ENCODE measurements around the gene CCDC33. TPM values are rescaled to one million over a fixed set of nuclear protein-coding genes. Genes with fewer than 3 reads are reported as not detected.

Gene CCDC33
- polyA plus RNA-seq, 3 donors from 2014 or later: not detected

GRCh38 chr15:74380361-74381189 lies 144.4 kb downstream of the CCDC33 start:
- no peak overlapping the region for H3K27ac Mint-ChIP-seq
- H3K4me1 Mint-ChIP-seq: peaks cover 8 to 12% of the 10 kb centered on the region in 2 donors
- no peak for DNase-seq
- peaks cover 0 to 1% (median 0%) of the 10 kb centered on the region in 6 donors for H3K9me3 Mint-ChIP-seq
- H3K4me3 Mint-ChIP-seq: no peak overlapping the region
- no peaks in the 10 kb centered on the region for H3K27me3 Mint-ChIP-seq (ENCODE audit: low read depth in 3 of 3)
- H3K36me3 Mint-ChIP-seq: no peaks in the 10 kb centered on the region

- peaks cover 0 to 1% (median 0%) of the 10 kb centered on the region in 6 donors for H3K9me3 Mint-ChIP-seq
- peaks cover 0 to 2% (median 0%) of the 10 kb centered on the region in 3 donors for H3K27me3 Mint-ChIP-seq (ENCODE audit: low read depth in 3 of 3)
- H3K4me3 Mint-ChIP-seq: no peak overlapping the region
- peaks cover 8 to 12% of the 10 kb centered on the region in 2 donors for H3K4me1 Mint-ChIP-seq
- DNase-seq: no peak
- H3K27ac Mint-ChIP-seq: no peak overlapping the region
- no peaks in the 10 kb centered on the region for H3K36me3 Mint-ChIP-seq
Observed at GRCh38 chr15:74381190-74381453, 145.0 kb downstream of the CCDC33 start.

- Mint-ChIP-seq H3K4me3 (no peak overlapping the region), H3K27me3 (ENCODE audit: low read depth in 3 of 3) (peaks cover 0 to 2% (median 0%) of the 10 kb centered on the region in 3 donors), H3K36me3 (no peaks in the 10 kb centered on the region), H3K4me1 (peaks cover 8 to 12% of the 10 kb centered on the region in 2 donors), H3K27ac (no peak overlapping the region), H3K9me3 (peaks cover 0 to 1% (median 0%) of the 10 kb centered on the region in 6 donors)
- no peak for DNase-seq
Observed at GRCh38 chr15:74381481-74381880, 145.4 kb downstream of the CCDC33 start.

GRCh38 chr15:74382004-74382816 lies 146.1 kb downstream of the CCDC33 start:
- Mint-ChIP-seq H3K27me3 (ENCODE audit: low read depth in 3 of 3) (peaks cover 0 to 2% (median 0%) of the 10 kb centered on the region in 3 donors), H3K4me1 (peaks cover 8 to 12% of the 10 kb centered on the region in 2 donors), H3K36me3 (no peaks in the 10 kb centered on the region), H3K27ac (no peak overlapping the region), H3K9me3 (peaks cover 0 to 1% (median 0%) of the 10 kb centered on the region in 6 donors), H3K4me3 (no peak overlapping the region)
- peak; percentile 77 to 81 (median 78) for DNase-seq

- no peak for DNase-seq
- Mint-ChIP-seq H3K36me3 (no peaks in the 10 kb centered on the region), H3K27me3 (ENCODE audit: low read depth in 3 of 3) (peaks cover 0 to 2% (median 0%) of the 10 kb centered on the region in 3 donors), H3K27ac (no peak overlapping the region), H3K9me3 (peaks cover 0 to 1% (median 0%) of the 10 kb centered on the region in 6 donors), H3K4me1 (peaks cover 8 to 12% of the 10 kb centered on the region in 2 donors), H3K4me3 (no peak overlapping the region)
Observed at GRCh38 chr15:74383286-74383685, 147.2 kb downstream of the CCDC33 start.

- H3K9me3 Mint-ChIP-seq: peaks cover 0 to 1% (median 0%) of the 10 kb centered on the region in 6 donors
- H3K4me3 Mint-ChIP-seq: no peak overlapping the region
- no peaks in the 10 kb centered on the region for H3K36me3 Mint-ChIP-seq
- H3K27ac Mint-ChIP-seq: peak overlapping the region in 3 of 6 donors; percentile 35 to 75 (median 46)
- peaks cover 8 to 12% of the 10 kb centered on the region in 2 donors for H3K4me1 Mint-ChIP-seq
- no peak for DNase-seq
- peaks cover 0 to 2% (median 0%) of the 10 kb centered on the region in 3 donors for H3K27me3 Mint-ChIP-seq (ENCODE audit: low read depth in 3 of 3)
Observed at GRCh38 chr15:74383695-74384565, 147.8 kb downstream of the CCDC33 start.

GRCh38 chr15:74384566-74384880 lies 148.4 kb downstream of the CCDC33 start:
- H3K4me3 Mint-ChIP-seq: no peak overlapping the region
- peak overlapping the region in 2 of 6 donors; percentile 42 to 46 for H3K27ac Mint-ChIP-seq
- no peaks in the 10 kb centered on the region for H3K36me3 Mint-ChIP-seq
- DNase-seq: no peak
- peaks cover 8 to 12% of the 10 kb centered on the region in 2 donors for H3K4me1 Mint-ChIP-seq
- H3K9me3 Mint-ChIP-seq: peaks cover 0 to 1% (median 0%) of the 10 kb centered on the region in 6 donors
- H3K27me3 Mint-ChIP-seq (ENCODE audit: low read depth in 3 of 3): peaks cover 0 to 2% (median 0%) of the 10 kb centered on the region in 3 donors

GRCh38 chr15:74384881-74385643 lies 148.9 kb downstream of the CCDC33 start:
- H3K27me3 Mint-ChIP-seq (ENCODE audit: low read depth in 3 of 3): peaks cover 0 to 2% (median 0%) of the 10 kb centered on the region in 3 donors
- H3K4me1 Mint-ChIP-seq: peaks cover 8 to 12% of the 10 kb centered on the region in 2 donors
- peaks cover 0 to 1% (median 0%) of the 10 kb centered on the region in 6 donors for H3K9me3 Mint-ChIP-seq
- H3K4me3 Mint-ChIP-seq: peak overlapping the region in 1 of 5 donors; percentile 27
- peak in 1 of 3 donors; percentile 19 for DNase-seq
- H3K27ac Mint-ChIP-seq: peak overlapping the region in 3 of 6 donors; percentile 42 to 83 (median 53)
- no peaks in the 10 kb centered on the region for H3K36me3 Mint-ChIP-seq

GRCh38 chr15:74385733-74386132 lies 149.6 kb downstream of the CCDC33 start:
- H3K4me1 Mint-ChIP-seq: peaks cover 8 to 12% of the 10 kb centered on the region in 2 donors
- H3K36me3 Mint-ChIP-seq: no peaks in the 10 kb centered on the region
- peaks cover 0 to 1% (median 0%) of the 10 kb centered on the region in 6 donors for H3K9me3 Mint-ChIP-seq
- no peak for DNase-seq
- H3K4me3 Mint-ChIP-seq: no peak overlapping the region
- no peak overlapping the region for H3K27ac Mint-ChIP-seq
- H3K27me3 Mint-ChIP-seq (ENCODE audit: low read depth in 3 of 3): peaks cover 0 to 2% (median 0%) of the 10 kb centered on the region in 3 donors

Other genes with a start within 250 kb of the CCDC33 start
- gene STOML1, start 244.0 kb upstream of the CCDC33 start, polyA plus RNA-seq: 10 to 100 TPM; 12.7 to 17.4 (median 13.2) TPM
- 10 to 100 TPM in 2 of 3 donors, 1 to 10 TPM in 1; 8.0 to 47.7 (median 16.2) TPM for gene PML, start 241.6 kb upstream of the CCDC33 start, polyA plus RNA-seq
- gene GOLGA6A, start 153.8 kb upstream of the CCDC33 start, polyA plus RNA-seq: not detected
- gene ISLR2, start 105.7 kb upstream of the CCDC33 start, polyA plus RNA-seq: not detected
- not detected for gene ISLR, start 62.6 kb upstream of the CCDC33 start, polyA plus RNA-seq
- gene STRA6, start 33.5 kb upstream of the CCDC33 start, polyA plus RNA-seq: not detected
- gene CYP11A1, start 131.3 kb downstream of the CCDC33 start, polyA plus RNA-seq: not detected
- gene SEMA7A, start 197.6 kb downstream of the CCDC33 start, polyA plus RNA-seq: 1 to 10 TPM in 1 of 3 donors, under 1 TPM in 1, not detected in 1; 0.90 to 3.7 TPM
- 100 to 1,000 TPM; 110 to 163 (median 128) TPM for gene UBL7, start 224.8 kb downstream of the CCDC33 start, polyA plus RNA-seq

Data from immature natural killer cell (primary cell).